ENCODE data around the gene RNF152. TPM values are rescaled to one million over a fixed set of nuclear protein-coding genes. Genes with fewer than 3 reads are reported as not detected.

The RNF152 gene
- total and polyA plus RNA-seq, 12 donors: 1.5 to 31.1 (median 11.2) TPM

DNA sequence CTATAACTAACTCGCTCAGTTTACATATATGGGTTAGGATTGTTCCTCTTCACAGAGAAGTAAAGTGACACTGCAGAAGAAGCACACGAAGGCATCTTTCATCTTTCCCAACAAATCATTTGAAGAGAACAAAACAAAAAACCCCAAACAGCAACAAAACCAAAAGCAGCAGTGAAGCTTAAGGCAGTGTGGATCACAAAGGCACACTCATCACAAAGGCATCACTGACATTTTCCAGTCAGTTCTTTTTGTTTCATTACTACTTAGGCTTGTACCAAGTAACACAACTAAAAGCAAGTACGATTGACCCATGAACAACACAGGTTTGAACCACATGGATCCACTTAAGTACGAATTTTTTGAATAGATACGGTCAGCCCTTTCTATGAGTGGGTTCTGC, 75.7 kb downstream of the RNF152 start:
- DNase-seq: no peak

GRCh38 chr18:61815885-61816470, 76.8 kb downstream of the RNF152 start:
- Histone ChIP-seq H3K36me3 (replicated peaks in 1 of 2) (no peaks in the 10 kb centered on the region), H3K27me3 (no peaks in the 10 kb centered on the region), H3K4me3 (no peak overlapping the region), H3K27ac (no peak overlapping the region), H3K4me1 (replicated peaks in 1 of 2) (no peaks in the 10 kb centered on the region), H3K9me3 (replicated peaks in 1 of 3) (no peaks in the 10 kb centered on the region)
- TF ChIP-seq POLR2A (IDR thresholded peaks at IDR 0.05): no peak
- TF ChIP-seq, protein P1, sequence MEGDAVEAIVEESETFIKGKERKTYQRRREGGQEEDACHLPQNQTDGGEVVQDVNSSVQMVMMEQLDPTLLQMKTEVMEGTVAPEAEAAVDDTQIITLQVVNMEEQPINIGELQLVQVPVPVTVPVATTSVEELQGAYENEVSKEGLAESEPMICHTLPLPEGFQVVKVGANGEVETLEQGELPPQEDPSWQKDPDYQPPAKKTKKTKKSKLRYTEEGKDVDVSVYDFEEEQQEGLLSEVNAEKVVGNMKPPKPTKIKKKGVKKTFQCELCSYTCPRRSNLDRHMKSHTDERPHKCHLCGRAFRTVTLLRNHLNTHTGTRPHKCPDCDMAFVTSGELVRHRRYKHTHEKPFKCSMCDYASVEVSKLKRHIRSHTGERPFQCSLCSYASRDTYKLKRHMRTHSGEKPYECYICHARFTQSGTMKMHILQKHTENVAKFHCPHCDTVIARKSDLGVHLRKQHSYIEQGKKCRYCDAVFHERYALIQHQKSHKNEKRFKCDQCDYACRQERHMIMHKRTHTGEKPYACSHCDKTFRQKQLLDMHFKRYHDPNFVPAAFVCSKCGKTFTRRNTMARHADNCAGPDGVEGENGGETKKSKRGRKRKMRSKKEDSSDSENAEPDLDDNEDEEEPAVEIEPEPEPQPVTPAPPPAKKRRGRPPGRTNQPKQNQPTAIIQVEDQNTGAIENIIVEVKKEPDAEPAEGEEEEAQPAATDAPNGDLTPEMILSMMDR (IDR thresholded peaks at IDR 0.05): no peak
- intact Hi-C loops (cut with DNase I): no loop called here
- DNase-seq: no peak
- 92 to 97% (median 96%) methylated on average over 3 to 29 of the region's 29 CpGs for WGBS, 4 donors

More for the DNA sequence above, 75.7 kb downstream of the RNF152 start:
- Histone ChIP-seq H3K4me1 (replicated peaks in 1 of 2) (no peaks in the 10 kb centered on the region), H3K9me3 (replicated peaks in 1 of 3) (no peaks in the 10 kb centered on the region), H3K4me3 (no peak overlapping the region), H3K36me3 (replicated peaks in 1 of 2) (no peaks in the 10 kb centered on the region), H3K27me3 (no peaks in the 10 kb centered on the region), H3K27ac (no peak overlapping the region)
- TF ChIP-seq, protein P1 (IDR thresholded peaks at IDR 0.05): no peak
- TF ChIP-seq POLR2A (IDR thresholded peaks at IDR 0.05): no peak
- intact Hi-C loops (cut with DNase I): no loop called here
- WGBS, 4 donors: 90 to 93% (median 92%) methylated on average over 5 of the region's 5 CpGs

DNA sequence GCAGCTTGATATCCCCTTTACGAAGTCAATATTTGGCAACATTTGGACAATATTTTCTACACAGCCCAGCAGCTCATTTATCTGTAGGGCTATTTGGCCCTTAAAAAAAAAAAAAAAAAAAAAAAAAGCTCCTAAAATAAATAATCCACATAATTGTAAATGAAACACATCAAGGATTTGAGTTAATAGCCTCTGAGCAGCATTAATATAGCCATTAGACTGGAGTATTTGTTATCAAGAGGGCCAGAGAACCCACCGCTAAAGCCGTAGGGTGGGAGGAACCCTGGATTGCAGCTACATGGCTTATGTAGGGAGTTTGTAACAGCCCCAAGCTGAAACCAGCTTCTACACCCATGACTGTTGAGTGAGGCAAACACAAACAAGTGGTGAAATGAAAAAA, 84.5 kb downstream of the RNF152 start:
- intact Hi-C loops (cut with DNase I): no loop called here
- TF ChIP-seq POLR2A (IDR thresholded peaks at IDR 0.05): no peak
- TF ChIP-seq, protein P1 (IDR thresholded peaks at IDR 0.05): no peak
- 92 to 95% (median 94%) methylated on average over 3 of the region's 3 CpGs for WGBS, 4 donors
- Histone ChIP-seq H3K27me3 (no peaks in the 10 kb centered on the region), H3K4me3 (no peak overlapping the region), H3K9me3 (replicated peaks in 1 of 3) (no peaks in the 10 kb centered on the region), H3K27ac (no peak overlapping the region), H3K36me3 (replicated peaks in 1 of 2) (no peaks in the 10 kb centered on the region), H3K4me1 (replicated peaks in 1 of 2) (no peaks in the 10 kb centered on the region)
- no peak for DNase-seq

- Histone ChIP-seq H3K4me1 (replicated peaks in 1 of 2) (no peaks in the 10 kb centered on the region), H3K9me3 (replicated peaks in 1 of 3) (no peaks in the 10 kb centered on the region), H3K27ac (no peak overlapping the region), H3K36me3 (replicated peaks in 1 of 2) (no peaks in the 10 kb centered on the region), H3K4me3 (no peak overlapping the region), H3K27me3 (no peaks in the 10 kb centered on the region)
- WGBS, 4 donors: 64 to 83% (median 80%) methylated on average over 2 of the region's 2 CpGs
- intact Hi-C loops (cut with DNase I): no loop called here
- TF ChIP-seq, protein P1 (IDR thresholded peaks at IDR 0.05): no peak
- TF ChIP-seq POLR2A (IDR thresholded peaks at IDR 0.05): no peak
- DNase-seq: no peak
Observed at GRCh38 chr18:61803393-61803792, 89.4 kb downstream of the RNF152 start.

All from adrenal gland (tissue), 12 donors.